Activated T-cell treated with anti-CD3 and anti-CD28 coated beads, Interleukin-2, amount 50 U/mL, for 72 hours (primary cell): ENCODE data around the gene PDXDC1. TPM values are rescaled to one million over a fixed set of nuclear protein-coding genes. Genes with fewer than 3 reads are reported as not detected.
"Not testable (repeated sequence)": the region's sequence is repeated elsewhere in the genome, so short reads cannot be mapped to it uniquely, and the experiment has no call there.

Experiments used
- ATAC-seq, 2 donors: fragments of 150-1000 bp; cut with Tn5 transposase; replicated peaks in 1 of 2; 2 replicates each; pipeline ENCODE4 v1.10.0; 2021; ENCODE audit warnings: moderate library complexity in 2 of 2, mild to moderate bottlenecking in 1 of 2
- DNase-seq, 2 donors: peaks; one replicate each; pipeline ENCODE4 v3.0.0; 2021 to 2022; ENCODE audit warnings: mixed read lengths in 1 of 2
- H3K27ac Mint-ChIP-seq: one replicate; pipeline ENCODE4 v1.8.0; 2022; ENCODE audit warnings: mild to moderate bottlenecking, moderate library complexity, mixed read lengths
- H3K27me3 Mint-ChIP-seq: one replicate; pipeline ENCODE4 v1.8.0; 2022; ENCODE audit warnings: low read depth, mixed read lengths
- H3K36me3 Mint-ChIP-seq, 2 donors: one replicate each; pipeline ENCODE4 v1.8.0; 2022; ENCODE audit warnings: mixed read lengths in 2 of 2, mild to moderate bottlenecking in 1 of 2; ENCODE audit not compliant: insufficient read depth in 2 of 2
- H3K4me1 Mint-ChIP-seq: one replicate; pipeline ENCODE4 v1.8.0; 2022; ENCODE audit warnings: low read depth, mixed read lengths
- H3K4me3 Mint-ChIP-seq, 2 donors: one replicate each; pipeline ENCODE4 v1.8.0; 2022; ENCODE audit warnings: mild to moderate bottlenecking in 2 of 2, mixed read lengths in 2 of 2, moderate library complexity in 2 of 2
- H3K9me3 Mint-ChIP-seq, 2 donors: one replicate each; pipeline ENCODE4 v1.8.0; 2022; ENCODE audit warnings: mixed read lengths in 2 of 2
- total RNA-seq, 2 donors: library from RNA; stranded (reverse); gene quantifications; one replicate each; pipeline ENCODE4 v1.2.3, GENCODE V29; 2022

Gene PDXDC1
- total RNA-seq, 2 donors from 2014 or later, result 68.8 to 86.1 TPM

GRCh38 chr16:14978908-14979307 is 4.1 kb downstream of the PDXDC1 start:
- DNase-seq, H3K36me3 Mint-ChIP-seq, H3K4me3 Mint-ChIP-seq, H3K27me3 Mint-ChIP-seq, H3K27ac Mint-ChIP-seq, ATAC-seq, H3K9me3 Mint-ChIP-seq: not testable (repeated sequence)
- peaks cover 32% of the 10 kb centered on the region for H3K4me1 Mint-ChIP-seq

- not testable (repeated sequence) for H3K9me3 Mint-ChIP-seq, H3K27ac Mint-ChIP-seq, H3K27me3 Mint-ChIP-seq, H3K4me3 Mint-ChIP-seq, ATAC-seq, DNase-seq, H3K36me3 Mint-ChIP-seq
- H3K4me1 Mint-ChIP-seq, result peaks cover 27% of the 10 kb centered on the region
Observed at GRCh38 chr16:14981234-14981633, 6.4 kb downstream of the PDXDC1 start.

- ATAC-seq, H3K4me3 Mint-ChIP-seq, H3K27me3 Mint-ChIP-seq, H3K36me3 Mint-ChIP-seq, H3K27ac Mint-ChIP-seq, DNase-seq, H3K9me3 Mint-ChIP-seq: not testable (repeated sequence)
- peaks cover 14% of the 10 kb centered on the region for H3K4me1 Mint-ChIP-seq
Observed at GRCh38 chr16:14982521-14982920, 7.7 kb downstream of the PDXDC1 start.

GRCh38 chr16:14988092-14988491 is 13.3 kb downstream of the PDXDC1 start:
- H3K9me3 Mint-ChIP-seq, H3K27ac Mint-ChIP-seq, H3K27me3 Mint-ChIP-seq, H3K4me3 Mint-ChIP-seq, DNase-seq: not testable (repeated sequence)
- Mint-ChIP-seq H3K4me1 (peaks cover 15% of the 10 kb centered on the region), H3K36me3 (peaks cover 3 to 22% of the 10 kb centered on the region in 2 donors)
- peak in 1 of 2 donors; percentile 12 for ATAC-seq

- H3K9me3 Mint-ChIP-seq, H3K27ac Mint-ChIP-seq, H3K27me3 Mint-ChIP-seq, DNase-seq: not testable (repeated sequence)
- Mint-ChIP-seq H3K4me1 (peaks cover 15% of the 10 kb centered on the region), H3K36me3 (peaks cover 5 to 27% of the 10 kb centered on the region in 2 donors), H3K4me3 (peak overlapping the region in 1 of 2 donors; percentile 62)
- ATAC-seq, result peak in 1 of 2 donors; percentile 43
Observed at GRCh38 chr16:14988661-14989191, 13.9 kb downstream of the PDXDC1 start.

GRCh38 chr16:14989291-14990281 is 14.8 kb downstream of the PDXDC1 start:
- not testable (repeated sequence) for H3K27me3 Mint-ChIP-seq, H3K27ac Mint-ChIP-seq, DNase-seq, H3K9me3 Mint-ChIP-seq, H3K4me3 Mint-ChIP-seq
- peaks cover 16% of the 10 kb centered on the region for H3K4me1 Mint-ChIP-seq
- peaks cover 5 to 32% of the 10 kb centered on the region in 2 donors for H3K36me3 Mint-ChIP-seq
- peak; percentile 32 to 41 for ATAC-seq

GRCh38 chr16:14993277-14994151 is 18.7 kb downstream of the PDXDC1 start:
- peaks cover 19% of the 10 kb centered on the region for H3K4me1 Mint-ChIP-seq
- peaks cover 5 to 22% of the 10 kb centered on the region in 2 donors for H3K36me3 Mint-ChIP-seq
- H3K9me3 Mint-ChIP-seq, result not testable (repeated sequence)

GRCh38 chr16:14996702-14997101 is 21.9 kb downstream of the PDXDC1 start:
- not testable (repeated sequence) for H3K9me3 Mint-ChIP-seq

More at GRCh38 chr16:14993277-14994151, 18.7 kb downstream of the PDXDC1 start:
- H3K27ac Mint-ChIP-seq, H3K4me3 Mint-ChIP-seq, ATAC-seq, H3K27me3 Mint-ChIP-seq, DNase-seq: not testable (repeated sequence)

GRCh38 chr16:14998300-14998699 is 23.5 kb downstream of the PDXDC1 start:
- H3K36me3 Mint-ChIP-seq, H3K4me3 Mint-ChIP-seq, H3K9me3 Mint-ChIP-seq, ATAC-seq, H3K27me3 Mint-ChIP-seq, H3K27ac Mint-ChIP-seq, DNase-seq: not testable (repeated sequence)
- H3K4me1 Mint-ChIP-seq, result peaks cover 13% of the 10 kb centered on the region

More at GRCh38 chr16:14996702-14997101, 21.9 kb downstream of the PDXDC1 start:
- ATAC-seq, H3K27ac Mint-ChIP-seq, H3K27me3 Mint-ChIP-seq, DNase-seq, H3K4me3 Mint-ChIP-seq: not testable (repeated sequence)
- Mint-ChIP-seq H3K4me1 (peaks cover 13% of the 10 kb centered on the region), H3K36me3 (peaks cover 4 to 16% of the 10 kb centered on the region in 2 donors)

GRCh38 chr16:14999845-15000244 is 25.0 kb downstream of the PDXDC1 start:
- H3K36me3 Mint-ChIP-seq, ATAC-seq, H3K27ac Mint-ChIP-seq, H3K4me3 Mint-ChIP-seq, H3K4me1 Mint-ChIP-seq, H3K27me3 Mint-ChIP-seq, H3K9me3 Mint-ChIP-seq, DNase-seq: not testable (repeated sequence)

GRCh38 chr16:15002448-15002847 is 27.6 kb downstream of the PDXDC1 start:
- Mint-ChIP-seq H3K27ac (peak overlapping the region; percentile 13), H3K36me3 (peaks cover 2 to 11% of the 10 kb centered on the region in 2 donors)
- H3K9me3 Mint-ChIP-seq, H3K4me1 Mint-ChIP-seq, ATAC-seq, H3K27me3 Mint-ChIP-seq, DNase-seq, H3K4me3 Mint-ChIP-seq: not testable (repeated sequence)

- H3K4me3 Mint-ChIP-seq, H3K27ac Mint-ChIP-seq, ATAC-seq, DNase-seq, H3K27me3 Mint-ChIP-seq, H3K4me1 Mint-ChIP-seq, H3K9me3 Mint-ChIP-seq: not testable (repeated sequence)
- H3K36me3 Mint-ChIP-seq, result peaks cover 2 to 19% of the 10 kb centered on the region in 2 donors
Observed at GRCh38 chr16:15005357-15006132, 30.7 kb downstream of the PDXDC1 start.
